ENCODE results near the gene HILPDA.

GRCh38 chr7:128420773-128421172 is 34.9 kb upstream of the HILPDA start:
- TF ChIP-seq PATZ1 (CRISPR knock-in tag; IDR thresholded peaks at IDR 0.05; ENCODE audit: borderline replicate concordance) (no peak), ZFP3 (CRISPR knock-in tag; IDR thresholded peaks at IDR 0.05) (no peak), OSR1 (CRISPR knock-in tag; IDR thresholded peaks at IDR 0.05) (no peak), RARB (CRISPR knock-in tag; IDR thresholded peaks at IDR 0.05) (no peak), BACH2 (CRISPR knock-in tag; IDR thresholded peaks at IDR 0.05; ENCODE audit: borderline replicate concordance) (no peak), CSRNP3 (CRISPR knock-in tag; IDR thresholded peaks at IDR 0.05) (no peak), CREB5 (CRISPR knock-in tag; IDR thresholded peaks at IDR 0.05; ENCODE audit: low read depth) (no peak), ZNF70 (CRISPR knock-in tag; IDR thresholded peaks at IDR 0.05) (no peak), TOX (CRISPR knock-in tag; IDR thresholded peaks at IDR 0.05; ENCODE audit: borderline replicate concordance) (no peak), SNAI2 (CRISPR knock-in tag; IDR thresholded peaks at IDR 0.05) (no peak), ZC3H10 (CRISPR knock-in tag; IDR thresholded peaks at IDR 0.05) (no peak)
